HG03064 (cell line): ENCODE measurements around the gene NFE2L1.

ENCODE experiments used
- ATAC-seq: cut with Tn5 transposase; IDR thresholded peaks from one replicate; pipeline ENCODE4 v1.9.1; 2021; ENCODE audit warnings: low read depth; ENCODE audit not compliant: unreplicated experiment

The NFE2L1 gene

GRCh38 chr17:48102798-48103715 is 54.9 kb downstream of the NFE2L1 start:
- ATAC-seq: no peak

GRCh38 chr17:48104440-48104839 is 56.3 kb downstream of the NFE2L1 start:
- no peak for ATAC-seq

- ATAC-seq: no peak
Observed at GRCh38 chr17:48106802-48107136, 58.6 kb downstream of the NFE2L1 start.

GRCh38 chr17:48107137-48108055 is 59.2 kb downstream of the NFE2L1 start, which contains the start of gene SNX11:
Gene SNX11 (plus strand): TSS chr17:48107766. CDS start chr17:48112044, 4,278 bp downstream.
- ATAC-seq: peak; percentile 70

GRCh38 chr17:48110761-48111160 is 62.6 kb downstream of the NFE2L1 start:
- no peak for ATAC-seq
